OCI-LY1 (cell line): ENCODE results near the gene RBMS3.

Experiments used
- CTCF ChIP-seq: fragments of 200-600 bp; sonication (generic), shearing (Covaris generic); IDR thresholded peaks from 2 replicates; pipeline ENCODE4 v1.5.1; 2017; ENCODE audit warnings: mild to moderate bottlenecking, antibody characterized with exemption, low read length, moderate library complexity, mixed read lengths
- EZH2 ChIP-seq: fragments of 200-600 bp; sonication (generic), shearing (Covaris generic); IDR thresholded peaks from 2 replicates; pipeline ENCODE4 v1.8.0; 2017; ENCODE audit warnings: borderline replicate concordance, mixed run types, mild to moderate bottlenecking, antibody characterized with exemption, low read length, moderate library complexity, mixed read lengths

GRCh38 chr3:29274667-29275066 is 6.2 kb upstream of the RBMS3 start:
- TF ChIP-seq CTCF (no peak), EZH2 (no peak)
